GM12878 (cell line): Measurements from ENCODE around the gene IGFBP2. TPM values are rescaled to one million over a fixed set of nuclear protein-coding genes. Genes with fewer than 3 reads are reported as not detected.

Experiments
- ATAC-seq: fragments of 200-7000 bp; cut with Tn5 transposase; 3 replicates; pipeline ENCODE4 v1.9.1; 2020; ENCODE audit warnings: mild to moderate bottlenecking, moderate library complexity
- BruUV-seq: library from RNA; stranded (reverse); fragments of 400-500 nt; replicated peaks from 2 replicates; lab custom pipeline; 2021; lab: Mats Ljungman, UMichigan
- CTCF ChIA-PET: fragments of 300-600 bp; sonication (Branson Sonifier 250); formaldehyde crosslinking; extraction: SDS; loops from one replicate; lab custom pipeline; 2021; ENCODE audit warnings: inconsistent platforms; lab: Yijun Ruan, JAX
- POLR2A ChIA-PET: fragments of 350-600 bp; formaldehyde crosslinking; extraction: SDS; loops from one replicate; lab custom pipeline; 2021; ENCODE audit warnings: inconsistent platforms; lab: Charles Lee
- RAD21 ChIA-PET: fragments of 300-600 bp; sonication (Branson Sonifier 250); formaldehyde crosslinking; loops from one replicate; lab custom pipeline; 2023; ENCODE audit warnings: antibody characterized with exemption; ENCODE audit not compliant: unreplicated experiment; lab: Charles Lee
- SMC1A ChIA-PET: fragments of 300-600 bp; sonication (Branson Sonifier 250); formaldehyde crosslinking; loops from one replicate; lab custom pipeline; 2023; ENCODE audit not compliant: unreplicated experiment, uncharacterized antibody; lab: Charles Lee
- DNase-seq: peaks from one replicate; pipeline ENCODE4 v3.0.0-alpha.2; 2011; ENCODE audit warnings: low read depth, low spot score
- FAIRE-seq: peaks from 3 replicates; lab custom pipeline; 2011; peaks lifted over from hg19 to GRCh38; lab: Jason Lieb, UNC
- H2AFZ ChIP-seq: 2 replicates; pipeline ENCODE4 v1.6.0; 2011; ENCODE audit warnings: low read depth, low read length, control low read depth; ENCODE audit not compliant: control insufficient read depth
- H3K27ac ChIP-seq: 2 replicates; pipeline ENCODE4 v1.5.1; 2011; ENCODE audit warnings: control low read depth; ENCODE audit not compliant: control insufficient read depth, insufficient read depth
- H3K27me3 ChIP-seq, 2 experiments: replicated peaks in 1 of 2; 2 replicates each; pipeline versions ENCODE4 v1.6.0 to v1.6.1; 2011; ENCODE audit warnings: low read length in 1 of 2; ENCODE audit not compliant: control insufficient read depth in 2 of 2, insufficient read depth in 2 of 2
- H3K36me3 ChIP-seq, 2 experiments: 2 replicates each; pipeline ENCODE4 v1.5.1; 2011; ENCODE audit warnings: low read length in 1 of 2; ENCODE audit not compliant: control insufficient read depth in 2 of 2, insufficient read depth in 2 of 2
- H3K4me1 ChIP-seq: 2 replicates; pipeline ENCODE4 v1.6.1; 2011; ENCODE audit warnings: mild to moderate bottlenecking, low read length, moderate library complexity, mixed read lengths; ENCODE audit not compliant: control insufficient read depth, insufficient read depth
- H3K4me2 ChIP-seq: 2 replicates; pipeline ENCODE4 v1.6.0; 2011; ENCODE audit warnings: control low read depth; ENCODE audit not compliant: control insufficient read depth, insufficient read depth
- H3K4me3 ChIP-seq: fragments of 200-600 bp; sonication (generic); 2 replicates; pipeline ENCODE4 v1.5.1; 2016
- H3K79me2 ChIP-seq: 2 replicates; pipeline ENCODE4 v1.6.0; 2011; ENCODE audit warnings: low read length; ENCODE audit not compliant: control insufficient read depth, insufficient read depth
- H3K9ac ChIP-seq: 2 replicates; pipeline ENCODE4 v1.8.0; 2011; ENCODE audit warnings: low read length, control low read depth, mixed read lengths; ENCODE audit not compliant: control insufficient read depth, insufficient read depth
- H3K9me3 ChIP-seq: replicated peaks from 3 replicates; pipeline ENCODE4 v1.5.1; 2011; ENCODE audit warnings: mild to moderate bottlenecking, low read length; ENCODE audit not compliant: control insufficient read depth, insufficient read depth
- H4K20me1 ChIP-seq: 2 replicates; pipeline ENCODE4 v1.6.0; 2011; ENCODE audit not compliant: control insufficient read depth, insufficient read depth
- BHLHE40 ChIP-seq, 2 experiments: fragments of 450-650 bp in 1 of 2; IDR thresholded peaks; 2 replicates each; pipeline ENCODE4 v1.6.1; 2011 to 2017; ENCODE audit warnings: low read depth in 2 of 2, borderline replicate concordance in 1 of 2, improper control_type of control experiment in 1 of 2, low read length in 1 of 2, mild to moderate bottlenecking in 1 of 2
- CEBPB ChIP-seq, 2 experiments: fragments of 150-350 bp in 1 of 2; IDR thresholded peaks; 2 replicates each; pipeline ENCODE4 v1.6.1; 2012 to 2014; ENCODE audit warnings: low read depth in 2 of 2, low read length in 2 of 2, borderline replicate concordance in 1 of 2, inconsistent platforms in 1 of 2
- CREM ChIP-seq: IDR thresholded peaks from 2 replicates; pipeline ENCODE4 v1.6.1; 2014; ENCODE audit warnings: antibody characterized with exemption, low read depth
- MEF2B ChIP-seq: fragments of 450-650 bp; IDR thresholded peaks from 2 replicates; pipeline ENCODE4 v1.6.1; 2018; ENCODE audit warnings: mild to moderate bottlenecking, moderate library complexity; ENCODE audit not compliant: partially characterized antibody, poor library complexity, severe bottlenecking
- NFIC ChIP-seq: IDR thresholded peaks from 2 replicates; pipeline ENCODE4 v1.6.1; 2012; ENCODE audit warnings: low read depth, mild to moderate bottlenecking, inconsistent platforms, low read length, moderate library complexity
- NFXL1 ChIP-seq: fragments of 450-650 bp; IDR thresholded peaks from 2 replicates; pipeline ENCODE4 v1.6.1; 2017; ENCODE audit warnings: antibody characterized with exemption, mild to moderate bottlenecking, borderline replicate concordance
- NRF1 ChIP-seq: conservative IDR thresholded peaks from 2 replicates; pipeline ENCODE4 v1.6.1; 2011; ENCODE audit warnings: mild to moderate bottlenecking, low read depth, low read length, improper control_type of control experiment
- PKNOX1 ChIP-seq: fragments of 450-650 bp; IDR thresholded peaks from 2 replicates; pipeline ENCODE4 v1.6.1; 2016; ENCODE audit warnings: mild to moderate bottlenecking
- RBBP5 ChIP-seq: fragments of 200-600 bp; sonication (generic); conservative IDR thresholded peaks from 2 replicates; pipeline ENCODE4 v1.6.1; 2016
- REST ChIP-seq: IDR thresholded peaks from 2 replicates; pipeline ENCODE4 v1.6.1; 2012; ENCODE audit warnings: mild to moderate bottlenecking, low read depth, low read length
- STAT3 ChIP-seq: IDR thresholded peaks from 2 replicates; pipeline ENCODE4 v1.6.1; 2011; ENCODE audit warnings: low read depth, low read length, improper control_type of control experiment
- WGBS: methylation state at CpG from one replicate; pipeline ENCODE4 v1.1.6; 2016; ENCODE audit warnings: low lambda C conversion rate; ENCODE audit not compliant: insufficient replicate concordance, insufficient coverage; ENCODE audit errors: missing lambda C conversion rate; 5-methylcytosine and 5-hydroxymethylcytosine counted together
- in situ Hi-C: fragments of 300-500 bp; cut with MboI; formaldehyde crosslinking; loops from 9 replicates; pipeline ENCODE4 v1.14.3; 2018; ENCODE audit warnings: mixed read lengths
- intact Hi-C: fragments of 100-400 bp; cut with micrococcal nuclease; formaldehyde crosslinking; loops from one replicate; pipeline ENCODE4 v1.14.2; 2022; ENCODE audit not compliant: unreplicated experiment
- polyA plus RNA-seq, 11 experiments: library from polyadenylated mRNA; depleted of rRNA in 4 of 11; unstranded in 6 of 11; stranded (reverse) in 5 of 11; fragments of >200 nt; fragmentation: Nextera tagmentation in 4 of 11; fragmentation: Illumina TruSeq in 1 of 11; extraction: Ambion mirVana in 4 of 11; extraction: Trizol in 1 of 11; gene quantifications; 1 replicate in 1 of 11; 2 replicates in 10 of 11; pipeline versions ENCODE4 v1.2.1 to v1.2.3, GENCODE V29; 2011 to 2016; ENCODE audit warnings: inconsistent platforms in 2 of 11, missing spikeins in 2 of 11, low read depth in 1 of 11
- total RNA-seq, 4 experiments: library from RNA; depleted of rRNA in 3 of 4; stranded (reverse); fragments of >200 nt in 3 of 4; fragmentation: Illumina TruSeq in 1 of 4; extraction: Trizol in 1 of 4; gene quantifications; 2 replicates each; pipeline versions ENCODE4 v1.2.1 to v1.2.3, GENCODE V29; 2013 to 2021
- TF ChIP-seq, protein P1 (sequence below): IDR thresholded peaks from 2 replicates; pipeline ENCODE4 v1.6.1; 2011; ENCODE audit warnings: low read depth, low read length, improper control_type of control experiment, borderline replicate concordance

IGFBP2 gene
- total and polyA plus RNA-seq, 10 of the 15 experiments (the other 5 are each of a cell fraction or from before 2014, with no cell fraction given): 0.11 to 1.5 (median 0.38) TPM; not detected in 5

DNA sequence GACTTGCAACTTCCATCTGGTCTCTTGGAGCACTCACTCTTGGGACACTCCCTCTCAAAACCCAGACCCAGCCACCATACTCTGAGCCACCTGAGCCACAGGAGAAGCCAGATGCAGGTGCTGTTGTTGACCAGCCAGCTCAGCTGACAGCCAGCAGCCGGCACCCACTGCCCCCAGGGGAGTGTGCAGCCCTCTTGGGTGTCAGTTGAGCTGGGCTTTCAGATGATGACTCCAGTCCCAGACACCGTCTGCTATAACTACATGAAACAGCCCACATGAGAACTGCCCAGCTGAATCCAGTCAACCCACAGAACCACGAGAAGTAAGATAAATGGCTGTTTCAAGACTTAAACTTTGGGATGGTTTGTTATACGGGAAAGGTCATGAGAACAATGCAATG is 10.7 kb upstream of the IGFBP2 start:
- TF ChIP-seq CEBPB (IDR thresholded peaks at IDR 0.05; ENCODE audit: borderline replicate concordance in 1 of 2, low read depth in 2 of 2, low read length in 2 of 2) (no peak), MEF2B (peak; percentile 94), NRF1 (no peak), NFIC (no peak), NFXL1 (no peak), RBBP5 (no peak), STAT3 (no peak), BHLHE40 (IDR thresholded peaks at IDR 0.05; ENCODE audit: borderline replicate concordance in 1 of 2, low read depth in 2 of 2, low read length in 1 of 2) (peak in 1 of 2 experiments; percentile 62; a peak in 1 of 4 replicates), CREM (no peak), REST (no peak), PKNOX1 (peak; percentile 35; the same call in 1 of the 2 replicates)
- TF ChIP-seq, protein P1, sequence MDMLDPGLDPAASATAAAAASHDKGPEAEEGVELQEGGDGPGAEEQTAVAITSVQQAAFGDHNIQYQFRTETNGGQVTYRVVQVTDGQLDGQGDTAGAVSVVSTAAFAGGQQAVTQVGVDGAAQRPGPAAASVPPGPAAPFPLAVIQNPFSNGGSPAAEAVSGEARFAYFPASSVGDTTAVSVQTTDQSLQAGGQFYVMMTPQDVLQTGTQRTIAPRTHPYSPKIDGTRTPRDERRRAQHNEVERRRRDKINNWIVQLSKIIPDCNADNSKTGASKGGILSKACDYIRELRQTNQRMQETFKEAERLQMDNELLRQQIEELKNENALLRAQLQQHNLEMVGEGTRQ: no peak
- Histone ChIP-seq H4K20me1 (no peaks in the 10 kb centered on the region), H3K9me3 (no peaks in the 10 kb centered on the region), H3K36me3 (no peaks in the 10 kb centered on the region), H2AFZ (no peak overlapping the region), H3K9ac (no peak overlapping the region), H3K27ac (no peak overlapping the region), H3K4me3 (no peak overlapping the region), H3K4me2 (no peak overlapping the region), H3K79me2 (no peaks in the 10 kb centered on the region), H3K27me3 (no peaks in the 10 kb centered on the region), H3K4me1 (peaks cover 3% of the 10 kb centered on the region; the same call in 1 of the 2 replicates)
- no TSS peak for BruUV-seq
- no peak for DNase-seq
- in situ Hi-C loops: no loop called here
- RAD21 ChIA-PET: no interaction called here
- no peak for FAIRE-seq
- intact Hi-C loops: no loop called here
- SMC1A ChIA-PET: interaction anchor here (0.6 kb wide), 1 partner anchor 98 kb away, joined by 3 read pairs; no protein-coding TSS in a partner anchor
- no peak for ATAC-seq
- POLR2A ChIA-PET: interaction anchor here (0.7 kb wide), 1 partner anchor 105 kb away, joined by 7 read pairs; no protein-coding TSS in a partner anchor
- WGBS: 3% methylated on average over 4 of the region's 4 CpGs
- CTCF ChIA-PET: no interaction called here
